ENCODE data around the gene PARD3. TPM values are rescaled to one million over a fixed set of nuclear protein-coding genes. Genes with fewer than 3 reads are reported as not detected.

The PARD3 gene
- total RNA-seq, 1 experiment from 2014 or later: 51.8 TPM

DNA sequence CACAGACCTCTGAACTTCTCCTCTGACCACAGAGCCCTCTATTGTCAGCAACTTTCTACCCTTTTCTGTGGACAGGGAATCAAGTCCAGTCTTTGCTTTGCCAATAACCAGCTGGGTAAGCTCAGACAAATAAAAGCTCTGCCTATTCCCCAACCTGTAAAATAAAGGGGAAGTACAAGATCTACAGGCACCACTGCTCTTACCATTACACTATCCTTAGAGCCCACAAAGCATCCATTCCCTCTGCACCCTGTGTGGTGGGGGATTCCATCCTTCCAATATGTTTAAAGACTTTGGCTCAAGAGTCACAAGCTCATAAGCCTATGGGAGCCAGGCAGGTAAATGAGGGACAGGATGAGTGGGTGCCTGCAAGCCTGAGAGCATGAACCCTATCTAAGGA is 88.2 kb downstream of the PARD3 start (continued):
- TF ChIP-seq ZNF219 (CRISPR knock-in tag; IDR thresholded peaks at IDR 0.05; ENCODE audit: borderline replicate concordance) (no peak), IRF2 (CRISPR knock-in tag; IDR thresholded peaks at IDR 0.05; ENCODE audit: borderline replicate concordance, low read depth) (no peak), MYBL2 (CRISPR knock-in tag; IDR thresholded peaks at IDR 0.05) (no peak), GTF2I (CRISPR knock-in tag; conservative IDR thresholded peaks at IDR 0.05) (no peak), ETV6 (CRISPR knock-in tag; IDR thresholded peaks at IDR 0.05) (no peak), FOXP1 (CRISPR knock-in tag; IDR thresholded peaks at IDR 0.05; ENCODE audit: borderline replicate concordance) (no peak), NR2C2 (CRISPR knock-in tag; IDR thresholded peaks at IDR 0.05) (no peak), ZBTB21 (CRISPR knock-in tag; IDR thresholded peaks at IDR 0.05; ENCODE audit: borderline replicate concordance) (no peak), E2F1 (CRISPR knock-in tag; IDR thresholded peaks at IDR 0.05) (no peak), GRHL2 (CRISPR knock-in tag; IDR thresholded peaks at IDR 0.05; ENCODE audit: insufficient replicate concordance, severe bottlenecking) (no peak), FOXK1 (CRISPR knock-in tag; IDR thresholded peaks at IDR 0.05) (no peak), MXD4 (CRISPR knock-in tag; IDR thresholded peaks at IDR 0.05; ENCODE audit: borderline replicate concordance) (no peak)
- TF ChIP-seq, protein P1, sequence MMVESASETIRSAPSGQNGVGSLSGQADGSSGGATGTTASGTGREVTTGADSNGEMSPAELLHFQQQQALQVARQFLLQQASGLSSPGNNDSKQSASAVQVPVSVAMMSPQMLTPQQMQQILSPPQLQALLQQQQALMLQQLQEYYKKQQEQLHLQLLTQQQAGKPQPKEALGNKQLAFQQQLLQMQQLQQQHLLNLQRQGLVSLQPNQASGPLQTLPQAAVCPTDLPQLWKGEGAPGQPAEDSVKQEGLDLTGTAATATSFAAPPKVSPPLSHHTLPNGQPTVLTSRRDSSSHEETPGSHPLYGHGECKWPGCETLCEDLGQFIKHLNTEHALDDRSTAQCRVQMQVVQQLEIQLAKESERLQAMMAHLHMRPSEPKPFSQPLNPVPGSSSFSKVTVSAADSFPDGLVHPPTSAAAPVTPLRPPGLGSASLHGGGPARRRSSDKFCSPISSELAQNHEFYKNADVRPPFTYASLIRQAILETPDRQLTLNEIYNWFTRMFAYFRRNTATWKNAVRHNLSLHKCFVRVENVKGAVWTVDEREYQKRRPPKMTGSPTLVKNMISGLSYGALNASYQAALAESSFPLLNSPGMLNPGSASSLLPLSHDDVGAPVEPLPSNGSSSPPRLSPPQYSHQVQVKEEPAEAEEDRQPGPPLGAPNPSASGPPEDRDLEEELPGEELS (CRISPR knock-in tag; IDR thresholded peaks at IDR 0.05): no peak
- TF ChIP-seq, protein P2, sequence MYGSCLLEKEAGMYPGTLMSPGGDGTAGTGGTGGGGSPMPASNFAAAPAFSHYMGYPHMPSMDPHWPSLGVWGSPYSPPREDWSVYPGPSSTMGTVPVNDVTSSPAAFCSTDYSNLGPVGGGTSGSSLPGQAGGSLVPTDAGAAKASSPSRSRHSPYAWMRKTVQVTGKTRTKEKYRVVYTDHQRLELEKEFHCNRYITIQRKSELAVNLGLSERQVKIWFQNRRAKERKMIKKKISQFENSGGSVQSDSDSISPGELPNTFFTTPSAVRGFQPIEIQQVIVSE (CRISPR knock-in tag; IDR thresholded peaks at IDR 0.05; ENCODE audit: borderline replicate concordance): no peak

DNA sequence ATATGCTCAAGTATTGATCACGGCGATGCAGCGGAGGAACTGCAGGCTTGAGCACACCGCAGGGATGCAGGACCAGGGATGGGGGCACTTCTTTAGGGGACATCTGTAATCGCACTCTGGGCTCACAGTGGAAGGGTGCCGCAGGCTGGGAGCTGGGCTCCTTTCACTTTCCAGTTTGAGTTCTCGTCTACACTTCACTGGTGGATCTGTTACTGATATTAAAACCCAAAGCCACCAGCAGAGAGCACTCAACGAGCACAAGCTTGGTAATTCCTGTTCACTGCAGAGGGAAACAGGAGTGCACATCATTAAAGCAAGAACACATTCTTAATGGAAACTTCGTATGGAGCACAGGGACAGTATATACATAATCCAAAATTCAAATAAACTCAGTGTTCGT is 91.3 kb downstream of the PARD3 start:
- ChIA-PET POLR2A (interaction anchor here (1.0 kb wide), 1 partner anchor 10 kb away, joined by 4 read pairs; no protein-coding TSS in a partner anchor), CTCF (interaction anchor here (0.6 to 2.9 kb wide), 17 partner anchors 9 to 588 kb away, joined by 3 to 36 read pairs (median 3); partner anchors contain the start of gene PARD3)
- Mint-ChIP-seq H3K27me3 (ENCODE audit: low read depth) (no peaks in the 10 kb centered on the region), H3K36me3 (no peaks in the 10 kb centered on the region), H3K4me3 (no peak overlapping the region), H3K4me1 (peaks cover 43% of the 10 kb centered on the region), H3K9me3 (no peaks in the 10 kb centered on the region), H3K27ac (peak overlapping the region; percentile 48)
- DNase-seq (ENCODE audit: low spot score) (no peak), ATAC-seq (peak; percentile 40; the same call in 1 of the 2 replicates)
- no peak for TF ChIP-seq ZNF416 (CRISPR knock-in tag; IDR thresholded peaks at IDR 0.05)
- no peak for TF ChIP-seq SMAD3 (CRISPR knock-in tag; IDR thresholded peaks at IDR 0.05; ENCODE audit: borderline replicate concordance)
- no peak for TF ChIP-seq RORB (CRISPR knock-in tag; IDR thresholded peaks at IDR 0.05)
- no peak for TF ChIP-seq NFYB (CRISPR knock-in tag; conservative IDR thresholded peaks at IDR 0.05; ENCODE audit: low read depth)
- TF ChIP-seq SMAD4 (CRISPR knock-in tag; IDR thresholded peaks at IDR 0.05): no peak
- no peak for TF ChIP-seq SP1 (CRISPR knock-in tag; conservative IDR thresholded peaks at IDR 0.05)
- TF ChIP-seq, protein P3, sequence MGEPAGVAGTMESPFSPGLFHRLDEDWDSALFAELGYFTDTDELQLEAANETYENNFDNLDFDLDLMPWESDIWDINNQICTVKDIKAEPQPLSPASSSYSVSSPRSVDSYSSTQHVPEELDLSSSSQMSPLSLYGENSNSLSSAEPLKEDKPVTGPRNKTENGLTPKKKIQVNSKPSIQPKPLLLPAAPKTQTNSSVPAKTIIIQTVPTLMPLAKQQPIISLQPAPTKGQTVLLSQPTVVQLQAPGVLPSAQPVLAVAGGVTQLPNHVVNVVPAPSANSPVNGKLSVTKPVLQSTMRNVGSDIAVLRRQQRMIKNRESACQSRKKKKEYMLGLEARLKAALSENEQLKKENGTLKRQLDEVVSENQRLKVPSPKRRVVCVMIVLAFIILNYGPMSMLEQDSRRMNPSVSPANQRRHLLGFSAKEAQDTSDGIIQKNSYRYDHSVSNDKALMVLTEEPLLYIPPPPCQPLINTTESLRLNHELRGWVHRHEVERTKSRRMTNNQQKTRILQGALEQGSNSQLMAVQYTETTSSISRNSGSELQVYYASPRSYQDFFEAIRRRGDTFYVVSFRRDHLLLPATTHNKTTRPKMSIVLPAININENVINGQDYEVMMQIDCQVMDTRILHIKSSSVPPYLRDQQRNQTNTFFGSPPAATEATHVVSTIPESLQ (CRISPR knock-in tag; IDR thresholded peaks at IDR 0.05): no peak
- TF ChIP-seq SOX15 (CRISPR knock-in tag; IDR thresholded peaks at IDR 0.05): no peak
- TF ChIP-seq, protein P4, sequence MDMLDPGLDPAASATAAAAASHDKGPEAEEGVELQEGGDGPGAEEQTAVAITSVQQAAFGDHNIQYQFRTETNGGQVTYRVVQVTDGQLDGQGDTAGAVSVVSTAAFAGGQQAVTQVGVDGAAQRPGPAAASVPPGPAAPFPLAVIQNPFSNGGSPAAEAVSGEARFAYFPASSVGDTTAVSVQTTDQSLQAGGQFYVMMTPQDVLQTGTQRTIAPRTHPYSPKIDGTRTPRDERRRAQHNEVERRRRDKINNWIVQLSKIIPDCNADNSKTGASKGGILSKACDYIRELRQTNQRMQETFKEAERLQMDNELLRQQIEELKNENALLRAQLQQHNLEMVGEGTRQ (CRISPR knock-in tag; IDR thresholded peaks at IDR 0.05): no peak
- no peak for TF ChIP-seq GTF2I (CRISPR knock-in tag; conservative IDR thresholded peaks at IDR 0.05)
- no peak for TF ChIP-seq ZNF232 (CRISPR knock-in tag; IDR thresholded peaks at IDR 0.05)
- no peak for TF ChIP-seq TP53 (CRISPR knock-in tag; IDR thresholded peaks at IDR 0.05)
- no peak for TF ChIP-seq MXD4 (CRISPR knock-in tag; IDR thresholded peaks at IDR 0.05; ENCODE audit: borderline replicate concordance)
- no peak for TF ChIP-seq E2F1 (CRISPR knock-in tag; IDR thresholded peaks at IDR 0.05)
- no peak for TF ChIP-seq CREB1 (CRISPR knock-in tag; IDR thresholded peaks at IDR 0.05)
- no peak for TF ChIP-seq ZNF317 (CRISPR knock-in tag; IDR thresholded peaks at IDR 0.05; ENCODE audit: borderline replicate concordance, low read depth)
